ENCODE results near the gene TNIP3.
"Not testable (repeated sequence)": the region's sequence is repeated elsewhere in the genome, so short reads cannot be mapped to it uniquely, and the experiment has no call there.

The TNIP3 gene

DNA sequence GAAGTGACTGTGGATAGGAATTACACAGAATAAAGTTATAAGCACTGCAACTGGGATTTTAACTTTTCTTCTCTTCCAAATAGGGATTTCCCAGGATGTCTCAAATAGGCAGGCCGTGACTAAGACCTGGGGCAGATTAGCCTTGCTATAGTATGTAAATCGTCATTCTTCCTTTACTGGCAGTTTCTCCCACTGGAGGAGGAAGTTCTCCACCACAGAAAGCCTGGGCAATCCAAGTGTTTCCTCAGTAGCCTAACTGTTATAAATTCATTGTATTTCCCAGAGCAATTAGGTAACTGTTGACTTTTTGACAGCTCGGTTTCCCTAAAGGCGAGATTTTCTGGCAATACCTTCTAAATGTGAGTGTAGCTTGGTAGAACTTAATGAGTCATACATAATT is at the start of gene TNIP3:
TNIP3 (minus strand) TSS at position 31 of the 400 bp plus-strand sequence. CDS start 196 bp downstream, outside the sequence.
- no peaks in the 10 kb centered on the region for H3K36me3 Mint-ChIP-seq (ENCODE audit: low read depth)
- no peak for TF ChIP-seq CTCF (IDR thresholded peaks at IDR 0.05; ENCODE audit: unreplicated experiment in 3 of 3)
- no peaks in the 10 kb centered on the region for H3K27me3 Mint-ChIP-seq (ENCODE audit: low read depth)
- no peaks in the 10 kb centered on the region for H3K9me3 Mint-ChIP-seq
- no peak within 1 kb of the TSS for H3K27ac Mint-ChIP-seq
- no peaks in the 10 kb centered on the region for H3K4me1 Mint-ChIP-seq
- no peak within 1 kb of the TSS for H3K4me3 Mint-ChIP-seq

DNA sequence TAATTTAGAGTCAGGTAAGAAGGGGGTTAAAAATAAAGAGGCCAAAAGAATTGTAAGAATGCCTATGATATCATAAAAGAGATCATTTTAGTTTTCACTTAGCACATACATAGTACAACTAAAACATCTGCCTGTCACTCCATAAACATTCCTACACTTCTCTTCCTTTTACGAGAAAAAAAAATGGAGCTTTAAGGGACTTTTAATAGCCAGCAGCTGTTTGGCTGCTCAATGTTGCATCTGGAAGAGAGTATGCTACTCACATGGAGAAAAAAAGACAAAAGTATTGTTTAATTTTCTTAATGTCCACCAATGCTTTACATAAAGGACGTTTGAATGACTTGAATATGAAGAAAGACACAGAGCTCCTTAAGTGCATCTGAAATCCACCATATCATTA is 48.7 kb upstream of the TNIP3 start:
- peaks cover 12% of the 10 kb centered on the region for H3K4me1 Mint-ChIP-seq
- no peaks in the 10 kb centered on the region for H3K27me3 Mint-ChIP-seq (ENCODE audit: low read depth)
- H3K36me3 Mint-ChIP-seq (ENCODE audit: low read depth), result no peaks in the 10 kb centered on the region
- H3K27ac Mint-ChIP-seq, result peak overlapping the region in 1 of 3 experiments; percentile 30
- H3K4me3 Mint-ChIP-seq, result no peak overlapping the region
- no peak for TF ChIP-seq CTCF (IDR thresholded peaks at IDR 0.05; ENCODE audit: unreplicated experiment in 3 of 3)
- H3K9me3 Mint-ChIP-seq, result no peaks in the 10 kb centered on the region

DNA sequence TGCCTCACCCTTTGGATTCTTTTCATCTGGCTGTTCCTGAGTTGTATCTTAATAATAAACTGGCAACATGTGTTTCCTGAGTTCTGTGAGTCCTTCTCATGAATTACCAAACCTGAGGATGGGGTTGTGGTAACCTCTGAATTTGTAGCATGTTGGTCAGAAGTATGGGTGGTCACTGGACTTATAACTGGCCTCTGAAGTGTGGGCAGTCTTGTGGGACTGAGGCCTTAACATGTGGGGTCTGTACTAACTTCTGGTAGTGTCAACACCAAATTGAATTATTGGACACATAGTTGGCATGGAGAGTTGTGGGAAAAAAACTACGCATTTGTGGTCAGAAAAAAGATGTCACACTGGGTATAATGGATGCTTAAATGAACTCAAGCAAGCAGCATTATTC is 45.0 kb upstream of the TNIP3 start:
- H3K27ac Mint-ChIP-seq, result no peak overlapping the region
- no peaks in the 10 kb centered on the region for H3K4me1 Mint-ChIP-seq
- no peak overlapping the region for H3K4me3 Mint-ChIP-seq
- H3K27me3 Mint-ChIP-seq (ENCODE audit: low read depth), result no peaks in the 10 kb centered on the region
- no peaks in the 10 kb centered on the region for H3K36me3 Mint-ChIP-seq (ENCODE audit: low read depth)
- no peaks in the 10 kb centered on the region for H3K9me3 Mint-ChIP-seq
- no peak for TF ChIP-seq CTCF (IDR thresholded peaks at IDR 0.05; ENCODE audit: unreplicated experiment in 3 of 3)

- Mint-ChIP-seq H3K4me3 (no peak overlapping the region), H3K27ac (no peak overlapping the region), H3K27me3 (ENCODE audit: low read depth) (no peaks in the 10 kb centered on the region), H3K4me1 (no peaks in the 10 kb centered on the region), H3K36me3 (ENCODE audit: low read depth) (no peaks in the 10 kb centered on the region), H3K9me3 (no peaks in the 10 kb centered on the region)
- TF ChIP-seq CTCF (IDR thresholded peaks at IDR 0.05; ENCODE audit: unreplicated experiment in 3 of 3), result no peak
Measured at GRCh38 chr4:121208244-121209007, 44.3 kb upstream of the TNIP3 start.

DNA sequence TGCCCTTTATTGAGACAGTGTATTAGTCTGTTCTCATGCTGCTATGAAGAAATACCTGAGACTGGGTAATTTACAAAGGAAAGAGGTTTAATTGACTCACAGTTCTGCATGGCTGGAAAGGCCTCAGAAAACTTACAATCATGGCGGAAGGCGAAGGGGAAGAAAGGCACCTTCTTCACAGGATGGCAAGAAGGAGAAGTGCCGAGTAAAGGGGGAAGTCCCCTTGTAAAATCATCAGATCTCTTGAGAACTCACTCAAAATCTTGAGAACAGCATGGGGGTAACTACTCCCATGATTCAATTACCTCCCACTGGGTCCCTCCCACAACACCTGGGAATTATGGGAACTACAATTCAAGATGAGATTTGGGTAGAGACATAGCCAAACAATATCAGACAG is 41.7 kb upstream of the TNIP3 start:
- not testable (repeated sequence) for H3K27me3 Mint-ChIP-seq (ENCODE audit: low read depth)

GRCh38 chr4:121200795-121201472 is 36.8 kb upstream of the TNIP3 start:
- H3K27ac Mint-ChIP-seq, result no peak overlapping the region
- no peaks in the 10 kb centered on the region for H3K4me1 Mint-ChIP-seq
- H3K36me3 Mint-ChIP-seq (ENCODE audit: low read depth), result no peaks in the 10 kb centered on the region
- no peaks in the 10 kb centered on the region for H3K27me3 Mint-ChIP-seq (ENCODE audit: low read depth)
- TF ChIP-seq CTCF (IDR thresholded peaks at IDR 0.05; ENCODE audit: unreplicated experiment in 3 of 3), result no peak
- no peak overlapping the region for H3K4me3 Mint-ChIP-seq
- H3K9me3 Mint-ChIP-seq, result no peaks in the 10 kb centered on the region

More for the DNA sequence above, 41.7 kb upstream of the TNIP3 start:
- not testable (repeated sequence) for H3K36me3 Mint-ChIP-seq (ENCODE audit: low read depth); H3K4me3 Mint-ChIP-seq; H3K9me3 Mint-ChIP-seq; H3K4me1 Mint-ChIP-seq; H3K27ac Mint-ChIP-seq
